ENCODE data around the gene CAB39.

Gene CAB39

GRCh38 chr2:230712443-230713330 is at the start of gene CAB39:
Gene CAB39 (plus strand): TSS chr2:230712842. CDS start chr2:230760002, 47,160 bp downstream.
- Histone ChIP-seq H3K79me2 (ENCODE audit: control insufficient read depth, insufficient read depth, low read length, unreplicated experiment) (peaks cover 51% of the 10 kb centered on the region), H3K4me3 (ENCODE audit: low read depth, low read length) (peak within 1 kb of the TSS; percentile 86), H3K27ac (ENCODE audit: low read depth, low read length) (peak within 1 kb of the TSS; percentile 71), H3K27me3 (ENCODE audit: insufficient read depth, low read length) (no peaks in the 10 kb centered on the region), H2AFZ (ENCODE audit: low read length, unreplicated experiment) (peak within 1 kb of the TSS; percentile 43), H3K36me3 (ENCODE audit: insufficient read depth, low read length) (peaks cover 6% of the 10 kb centered on the region; the same call in 1 of the 2 replicates), H3K4me1 (ENCODE audit: control insufficient read depth, insufficient read depth, low read length, unreplicated experiment) (peaks cover 17% of the 10 kb centered on the region)

GRCh38 chr2:230664128-230664527 is 48.5 kb upstream of the CAB39 start:
- Histone ChIP-seq H2AFZ (ENCODE audit: low read length, unreplicated experiment) (no peak overlapping the region), H3K27me3 (ENCODE audit: insufficient read depth, low read length) (no peaks in the 10 kb centered on the region), H3K79me2 (ENCODE audit: control insufficient read depth, insufficient read depth, low read length, unreplicated experiment) (no peaks in the 10 kb centered on the region), H3K4me3 (ENCODE audit: low read depth, low read length) (no peak overlapping the region), H3K27ac (ENCODE audit: low read depth, low read length) (no peak overlapping the region), H3K4me1 (ENCODE audit: control insufficient read depth, insufficient read depth, low read length, unreplicated experiment) (peaks cover 29% of the 10 kb centered on the region), H3K36me3 (ENCODE audit: insufficient read depth, low read length) (no peaks in the 10 kb centered on the region)

- Histone ChIP-seq H2AFZ (ENCODE audit: low read length, unreplicated experiment) (no peak overlapping the region), H3K4me3 (ENCODE audit: low read depth, low read length) (no peak overlapping the region), H3K27ac (ENCODE audit: low read depth, low read length) (no peak overlapping the region), H3K36me3 (ENCODE audit: insufficient read depth, low read length) (no peaks in the 10 kb centered on the region), H3K4me1 (ENCODE audit: control insufficient read depth, insufficient read depth, low read length, unreplicated experiment) (peaks cover 29% of the 10 kb centered on the region), H3K79me2 (ENCODE audit: control insufficient read depth, insufficient read depth, low read length, unreplicated experiment) (no peaks in the 10 kb centered on the region), H3K27me3 (ENCODE audit: insufficient read depth, low read length) (no peaks in the 10 kb centered on the region)
Measured at GRCh38 chr2:230664844-230665243, 47.8 kb upstream of the CAB39 start.

- Histone ChIP-seq H2AFZ (ENCODE audit: low read length, unreplicated experiment) (no peak overlapping the region), H3K4me3 (ENCODE audit: low read depth, low read length) (no peak overlapping the region), H3K79me2 (ENCODE audit: control insufficient read depth, insufficient read depth, low read length, unreplicated experiment) (no peaks in the 10 kb centered on the region), H3K36me3 (ENCODE audit: insufficient read depth, low read length) (no peaks in the 10 kb centered on the region), H3K4me1 (ENCODE audit: control insufficient read depth, insufficient read depth, low read length, unreplicated experiment) (peaks cover 29% of the 10 kb centered on the region), H3K27me3 (ENCODE audit: insufficient read depth, low read length) (no peaks in the 10 kb centered on the region), H3K27ac (ENCODE audit: low read depth, low read length) (no peak overlapping the region)
Measured at GRCh38 chr2:230665263-230665691, 47.4 kb upstream of the CAB39 start.

DNA sequence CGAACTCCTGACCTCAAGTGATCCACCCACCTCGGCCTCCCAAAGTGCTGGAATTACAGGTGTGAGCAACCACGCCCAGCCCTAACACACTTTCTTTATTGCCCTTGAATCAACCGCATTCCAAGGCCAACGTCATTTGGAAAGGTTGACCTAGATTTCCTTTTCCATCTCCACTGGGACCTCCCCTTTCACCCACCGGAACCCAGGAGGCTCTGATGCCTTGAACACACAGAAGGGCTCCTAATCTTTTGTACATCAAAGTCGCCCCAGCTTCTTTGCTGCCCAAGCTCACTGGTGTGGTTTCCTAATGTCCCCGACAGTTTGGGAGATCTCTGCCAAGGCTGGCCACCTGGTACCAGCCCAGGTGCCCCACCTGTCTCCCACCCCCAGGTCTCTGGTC is 46.2 kb upstream of the CAB39 start:
- Histone ChIP-seq H3K27ac (ENCODE audit: low read depth, low read length) (peak overlapping the region; percentile 53; the same call in 1 of the 2 replicates), H3K4me3 (ENCODE audit: low read depth, low read length) (no peak overlapping the region), H3K27me3 (ENCODE audit: insufficient read depth, low read length) (no peaks in the 10 kb centered on the region), H3K36me3 (ENCODE audit: insufficient read depth, low read length) (no peaks in the 10 kb centered on the region), H2AFZ (ENCODE audit: low read length, unreplicated experiment) (no peak overlapping the region), H3K4me1 (ENCODE audit: control insufficient read depth, insufficient read depth, low read length, unreplicated experiment) (peaks cover 29% of the 10 kb centered on the region), H3K79me2 (ENCODE audit: control insufficient read depth, insufficient read depth, low read length, unreplicated experiment) (no peaks in the 10 kb centered on the region)

DNA sequence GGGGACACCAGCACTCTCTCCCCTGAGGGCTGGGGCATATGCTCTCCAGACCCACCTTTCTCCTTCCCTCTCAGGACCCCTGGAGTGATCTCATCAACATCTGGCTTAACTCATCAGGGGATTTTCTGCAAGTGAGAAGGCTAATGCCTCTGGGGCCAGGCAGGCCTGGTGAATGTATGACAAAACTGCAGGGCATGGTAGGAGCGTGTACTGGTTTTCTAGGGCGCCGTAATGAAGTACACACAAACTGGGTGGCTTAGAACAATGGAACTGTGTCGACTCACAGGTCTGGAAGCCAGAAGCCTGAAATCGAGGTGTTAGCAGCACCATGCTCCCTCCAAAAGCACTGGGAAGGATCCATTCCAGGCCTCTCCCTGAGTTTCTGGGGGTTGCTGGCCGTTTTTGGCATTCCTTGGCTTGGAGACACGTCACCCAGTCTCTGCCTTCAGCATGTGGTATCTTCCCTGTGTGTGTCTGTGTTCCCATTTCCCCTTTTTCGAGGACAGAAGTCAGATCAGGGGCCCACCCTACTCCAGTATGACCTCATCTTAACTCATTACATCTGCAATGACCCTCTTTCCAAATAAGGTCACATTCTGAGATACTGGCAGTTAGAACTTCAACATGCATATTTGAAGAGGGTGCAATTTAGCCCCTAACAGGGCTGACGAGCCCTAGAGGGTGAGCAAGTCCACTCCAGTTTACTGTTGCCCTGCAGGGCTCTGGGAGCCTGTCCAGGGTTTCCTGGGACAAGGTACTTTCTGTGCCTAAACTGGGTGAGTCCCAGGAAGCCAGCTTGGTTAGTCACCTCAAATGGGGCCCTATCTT is 45.5 kb upstream of the CAB39 start:
- H3K36me3 ChIP-seq (ENCODE audit: insufficient read depth, low read length) = no peaks in the 10 kb centered on the region
- H3K27ac ChIP-seq (ENCODE audit: low read depth, low read length) = peak overlapping the region; percentile 53
- no peaks in the 10 kb centered on the region for H3K79me2 ChIP-seq (ENCODE audit: control insufficient read depth, insufficient read depth, low read length, unreplicated experiment)
- peaks cover 29% of the 10 kb centered on the region for H3K4me1 ChIP-seq (ENCODE audit: control insufficient read depth, insufficient read depth, low read length, unreplicated experiment)
- peak overlapping the region; percentile 77 for H2AFZ ChIP-seq (ENCODE audit: low read length, unreplicated experiment)
- H3K27me3 ChIP-seq (ENCODE audit: insufficient read depth, low read length) = no peaks in the 10 kb centered on the region
- peak overlapping the region; percentile 35; the same call in 1 of the 2 replicates for H3K4me3 ChIP-seq (ENCODE audit: low read depth, low read length)

GRCh38 chr2:230668184-230668938 is 44.3 kb upstream of the CAB39 start:
- H3K79me2 ChIP-seq (ENCODE audit: control insufficient read depth, insufficient read depth, low read length, unreplicated experiment) = no peaks in the 10 kb centered on the region
- H3K4me3 ChIP-seq (ENCODE audit: low read depth, low read length) = no peak overlapping the region
- H3K36me3 ChIP-seq (ENCODE audit: insufficient read depth, low read length) = no peaks in the 10 kb centered on the region
- peak overlapping the region; percentile 53 for H3K27ac ChIP-seq (ENCODE audit: low read depth, low read length)
- no peak overlapping the region for H2AFZ ChIP-seq (ENCODE audit: low read length, unreplicated experiment)
- peaks cover 29% of the 10 kb centered on the region for H3K4me1 ChIP-seq (ENCODE audit: control insufficient read depth, insufficient read depth, low read length, unreplicated experiment)
- H3K27me3 ChIP-seq (ENCODE audit: insufficient read depth, low read length) = no peaks in the 10 kb centered on the region

DNA sequence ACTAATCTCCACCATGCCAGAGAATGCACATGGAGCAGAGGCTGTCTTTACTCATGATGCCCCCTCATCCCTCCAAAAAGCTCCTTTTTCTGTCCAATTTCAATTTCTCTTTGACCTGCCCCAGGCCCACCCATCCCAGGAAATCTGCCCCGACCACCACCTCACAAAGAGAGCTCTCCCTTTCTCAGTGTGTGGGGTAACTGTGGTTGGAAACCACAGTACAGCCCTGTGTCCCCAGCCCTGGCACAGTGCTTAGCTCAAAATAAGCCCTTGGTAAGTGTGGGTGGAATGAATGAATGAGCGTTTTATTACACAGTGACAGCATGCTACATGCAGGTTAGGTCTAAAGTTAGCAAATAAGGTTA is 43.7 kb upstream of the CAB39 start:
- Histone ChIP-seq H3K79me2 (ENCODE audit: control insufficient read depth, insufficient read depth, low read length, unreplicated experiment) (no peaks in the 10 kb centered on the region), H3K4me1 (ENCODE audit: control insufficient read depth, insufficient read depth, low read length, unreplicated experiment) (peaks cover 29% of the 10 kb centered on the region), H3K27me3 (ENCODE audit: insufficient read depth, low read length) (no peaks in the 10 kb centered on the region), H3K27ac (ENCODE audit: low read depth, low read length) (no peak overlapping the region), H2AFZ (ENCODE audit: low read length, unreplicated experiment) (no peak overlapping the region), H3K4me3 (ENCODE audit: low read depth, low read length) (no peak overlapping the region), H3K36me3 (ENCODE audit: insufficient read depth, low read length) (no peaks in the 10 kb centered on the region)

GRCh38 chr2:230669386-230669950 is 43.2 kb upstream of the CAB39 start:
- H3K36me3 ChIP-seq (ENCODE audit: insufficient read depth, low read length) = no peaks in the 10 kb centered on the region
- no peak overlapping the region for H3K27ac ChIP-seq (ENCODE audit: low read depth, low read length)
- H3K27me3 ChIP-seq (ENCODE audit: insufficient read depth, low read length) = no peaks in the 10 kb centered on the region
- no peak overlapping the region for H3K4me3 ChIP-seq (ENCODE audit: low read depth, low read length)
- no peak overlapping the region for H2AFZ ChIP-seq (ENCODE audit: low read length, unreplicated experiment)
- peaks cover 25% of the 10 kb centered on the region for H3K4me1 ChIP-seq (ENCODE audit: control insufficient read depth, insufficient read depth, low read length, unreplicated experiment)
- H3K79me2 ChIP-seq (ENCODE audit: control insufficient read depth, insufficient read depth, low read length, unreplicated experiment) = no peaks in the 10 kb centered on the region

- Histone ChIP-seq H2AFZ (ENCODE audit: low read length, unreplicated experiment) (no peak overlapping the region), H3K4me3 (ENCODE audit: low read depth, low read length) (no peak overlapping the region), H3K27me3 (ENCODE audit: insufficient read depth, low read length) (no peaks in the 10 kb centered on the region), H3K79me2 (ENCODE audit: control insufficient read depth, insufficient read depth, low read length, unreplicated experiment) (no peaks in the 10 kb centered on the region), H3K4me1 (ENCODE audit: control insufficient read depth, insufficient read depth, low read length, unreplicated experiment) (peaks cover 25% of the 10 kb centered on the region), H3K27ac (ENCODE audit: low read depth, low read length) (no peak overlapping the region), H3K36me3 (ENCODE audit: insufficient read depth, low read length) (no peaks in the 10 kb centered on the region)
Measured at GRCh38 chr2:230671117-230671516, 41.5 kb upstream of the CAB39 start.

Measured in ACC112 (cell line).